Breast epithelium (tissue), 4 donors: ENCODE measurements around the gene C16orf74. TPM values are rescaled to one million over a fixed set of nuclear protein-coding genes. Genes with fewer than 3 reads are reported as not detected.

Source experiments
- DNase-seq, 2 donors: peaks; one replicate each; pipeline ENCODE4 v3.0.0-alpha.2; 2019; ENCODE audit warnings: low spot score in 2 of 2
- H3K27ac ChIP-seq, 2 donors: fragments of 200-600 bp; sonication (generic) in 1 of 2; one replicate each; pipeline ENCODE4 v1.5.1; 2016 to 2019; ENCODE audit warnings: mild to moderate bottlenecking in 1 of 2
- H3K27me3 ChIP-seq, 2 donors: fragments of 200-600 bp; sonication (generic) in 1 of 2; one replicate each; pipeline versions ENCODE4 v1.5.1 to v1.6.0; 2017 to 2019; ENCODE audit warnings: control low read depth in 1 of 2, mild to moderate bottlenecking in 1 of 2
- H3K36me3 ChIP-seq: fragments of 200-600 bp; one replicate; pipeline ENCODE4 v1.5.1; 2019
- H3K4me1 ChIP-seq, 2 donors: fragments of 200-600 bp; sonication (generic); one replicate each; pipeline ENCODE4 v1.5.1; 2016 to 2019; ENCODE audit warnings: control low read depth in 1 of 2
- H3K4me3 ChIP-seq, 3 donors: fragments of 200-600 bp; sonication (generic); 1 replicate in 2 of 3; 2 replicates in 1 of 3; pipeline ENCODE4 v1.5.1; 2016 to 2019; ENCODE audit warnings: mild to moderate bottlenecking in 3 of 3, moderate library complexity in 2 of 3
- H3K9me3 ChIP-seq, 2 donors: fragments of 200-600 bp; sonication (generic) in 1 of 2; one replicate each; pipeline ENCODE4 v1.5.1; 2016 to 2019; ENCODE audit warnings: control low read depth in 1 of 2
- CTCF ChIP-seq, 3 donors: fragments of 450-650 bp; IDR thresholded peaks; one replicate each; pipeline ENCODE4 v1.5.1; 2016 to 2017; ENCODE audit warnings: antibody characterized with exemption in 3 of 3, mild to moderate bottlenecking in 3 of 3, moderate library complexity in 3 of 3
- POLR2A ChIP-seq: fragments of 450-650 bp; IDR thresholded peaks from one replicate; pipeline ENCODE4 v1.6.1; 2016; ENCODE audit warnings: antibody characterized with exemption, mild to moderate bottlenecking, moderate library complexity
- POLR2AphosphoS5 ChIP-seq, 3 donors: sonication (generic); formaldehyde crosslinking; IDR thresholded peaks; one replicate each; pipeline ENCODE4 v1.6.1; 2017; ENCODE audit warnings: antibody characterized with exemption in 3 of 3
- intact Hi-C: fragments of 100-400 bp; cut with DNase I; formaldehyde crosslinking; loops from one replicate; pipeline ENCODE4 v1.15.1; 2023; ENCODE audit warnings: low total_unique reads
- total RNA-seq, 3 donors: library from RNA; depleted of rRNA; stranded (reverse); fragments of >200 nt; gene quantifications; one replicate each; pipeline ENCODE4 v1.1.0, GENCODE V29; 2016

The C16orf74 gene
- total RNA-seq, 3 donors from 2014 or later: 0.80 to 7.2 (median 6.7) TPM

- H3K36me3 ChIP-seq: no peaks in the 10 kb centered on the region
- no peaks in the 10 kb centered on the region for H3K9me3 ChIP-seq
- no peak overlapping the region for H3K4me3 ChIP-seq
- H3K4me1 ChIP-seq: peaks cover 15 to 19% of the 10 kb centered on the region in 2 donors
- H3K27me3 ChIP-seq: no peaks in the 10 kb centered on the region
- H3K27ac ChIP-seq: peak overlapping the region; percentile 57 to 69
- peak; percentile 64 to 87 for DNase-seq
- intact Hi-C loops: no loop called here
- TF ChIP-seq CTCF (IDR thresholded peaks at IDR 0.05): peak in 1 of 3 donors; percentile 39
- no peak for TF ChIP-seq POLR2A
- TF ChIP-seq POLR2AphosphoS5 (IDR thresholded peaks at IDR 0.05): no peak
Measured at GRCh38 chr16:85752511-85753420, 1.9 kb upstream of the C16orf74 start.

- DNase-seq: no peak
- Histone ChIP-seq H3K4me3 (peak overlapping the region in 1 of 3 donors; percentile 84), H3K27ac (peak overlapping the region; percentile 57 to 69), H3K9me3 (no peaks in the 10 kb centered on the region), H3K36me3 (no peaks in the 10 kb centered on the region), H3K4me1 (peaks cover 15 to 19% of the 10 kb centered on the region in 2 donors), H3K27me3 (no peaks in the 10 kb centered on the region)
- TF ChIP-seq POLR2AphosphoS5 (IDR thresholded peaks at IDR 0.05) (no peak), POLR2A (no peak), CTCF (IDR thresholded peaks at IDR 0.05) (no peak)
- intact Hi-C loops: no loop called here
Measured at GRCh38 chr16:85751698-85752501, 1.0 kb upstream of the C16orf74 start.

- peak overlapping the region in 1 of 2 donors; percentile 6 for H3K27ac ChIP-seq
- no peak for DNase-seq
- intact Hi-C loops: no loop called here
Measured at GRCh38 chr16:85750146-85750826, 610 bp downstream of the C16orf74 start.

GRCh38 chr16:85749771-85750145 is 1.1 kb downstream of the C16orf74 start:
- Histone ChIP-seq H3K27ac (no peak overlapping the region), H3K27me3 (no peaks in the 10 kb centered on the region), H3K4me3 (peak overlapping the region; percentile 45 to 84 (median 67)), H3K4me1 (peaks cover 15 to 19% of the 10 kb centered on the region in 2 donors), H3K36me3 (no peaks in the 10 kb centered on the region), H3K9me3 (no peaks in the 10 kb centered on the region)
- TF ChIP-seq POLR2A (no peak), POLR2AphosphoS5 (IDR thresholded peaks at IDR 0.05) (no peak), CTCF (IDR thresholded peaks at IDR 0.05) (no peak)
- intact Hi-C loops: loop anchor here (10.0 kb wide), 1 partner anchor 85 kb away; no protein-coding TSS in a partner anchor
- no peak for DNase-seq

More at GRCh38 chr16:85750146-85750826, 610 bp downstream of the C16orf74 start:
- peak in 1 of 3 donors; percentile 20 for TF ChIP-seq CTCF (IDR thresholded peaks at IDR 0.05)
- no peak for TF ChIP-seq POLR2AphosphoS5 (IDR thresholded peaks at IDR 0.05)
- Histone ChIP-seq H3K27me3 (no peaks in the 10 kb centered on the region), H3K4me3 (peak overlapping the region; percentile 45 to 84 (median 67)), H3K4me1 (peaks cover 15 to 19% of the 10 kb centered on the region in 2 donors), H3K9me3 (no peaks in the 10 kb centered on the region), H3K36me3 (no peaks in the 10 kb centered on the region)
